Effector memory CD8-positive, alpha-beta T cell (primary cell): ENCODE measurements around the gene NSG1.

Source experiments
- ATAC-seq: fragments of 150-1000 bp; cut with Tn5 transposase; replicated peaks from 2 replicates; pipeline ENCODE4 v1.10.0; 2021; ENCODE audit warnings: mild to moderate bottlenecking, moderate library complexity
- DNase-seq, 3 experiments: peaks; one replicate each; pipeline ENCODE4 v3.0.0; 2021
- H3K27ac Mint-ChIP-seq, 2 donors: one replicate each; pipeline ENCODE4 v1.8.0; 2022; ENCODE audit warnings: mild to moderate bottlenecking in 2 of 2, mixed read lengths in 2 of 2, moderate library complexity in 2 of 2
- H3K27me3 Mint-ChIP-seq, 2 donors: one replicate each; pipeline ENCODE4 v1.8.0; 2022; ENCODE audit warnings: mixed read lengths in 2 of 2
- H3K36me3 Mint-ChIP-seq: one replicate; pipeline ENCODE4 v1.8.0; 2022; ENCODE audit warnings: mild to moderate bottlenecking, moderate library complexity, mixed read lengths; ENCODE audit not compliant: insufficient read depth
- H3K4me1 Mint-ChIP-seq, 2 donors: one replicate each; pipeline ENCODE4 v1.8.0; 2022; ENCODE audit warnings: low read depth in 2 of 2, mixed read lengths in 2 of 2
- H3K4me3 Mint-ChIP-seq, 2 donors: one replicate each; pipeline ENCODE4 v1.8.0; 2022; ENCODE audit warnings: mild to moderate bottlenecking in 2 of 2, mixed read lengths in 2 of 2, moderate library complexity in 2 of 2
- H3K9me3 Mint-ChIP-seq, 2 donors: one replicate each; pipeline ENCODE4 v1.8.0; 2022; ENCODE audit warnings: mixed read lengths in 2 of 2

Gene NSG1

GRCh38 chr4:4384837-4385236 lies 2.1 kb upstream of the NSG1 start:
- Mint-ChIP-seq H3K4me1 (peaks cover 12 to 17% of the 10 kb centered on the region in 2 donors), H3K27ac (no peak overlapping the region), H3K27me3 (peaks cover 41 to 59% of the 10 kb centered on the region in 2 donors), H3K9me3 (no peaks in the 10 kb centered on the region), H3K4me3 (peak overlapping the region; percentile 51 to 87), H3K36me3 (no peaks in the 10 kb centered on the region)
- DNase-seq (no peak), ATAC-seq (no peak)

DNA sequence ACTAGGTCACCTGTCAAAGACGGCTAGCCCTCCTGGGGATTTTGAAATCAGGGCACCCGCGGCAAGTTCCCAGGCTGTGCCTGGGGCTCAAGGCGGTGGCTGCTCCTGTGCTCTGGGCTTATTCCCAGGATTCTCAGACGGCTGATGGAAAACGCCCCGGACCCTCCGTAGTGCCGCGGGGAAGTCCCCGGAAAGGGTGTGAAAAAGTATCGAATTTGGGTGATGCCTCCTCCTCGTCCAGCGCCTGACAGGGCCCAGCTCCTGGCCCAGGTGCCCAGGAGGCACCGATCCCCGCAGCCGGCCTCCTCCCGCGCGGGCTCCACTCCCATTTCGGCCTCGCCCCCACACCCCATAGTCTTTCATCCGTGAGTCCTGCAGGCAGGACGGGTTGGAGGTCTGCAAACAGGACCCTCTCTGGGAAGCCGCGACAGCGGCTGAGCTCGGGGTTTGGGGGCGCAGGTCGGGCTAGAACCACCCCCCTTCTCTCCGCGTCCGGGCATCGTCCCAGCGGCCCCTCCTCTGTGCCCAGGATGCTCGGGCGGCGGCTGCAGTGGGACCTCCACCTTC lies 1.1 kb upstream of the NSG1 start:
- DNase-seq (no peak), ATAC-seq (no peak)
- Mint-ChIP-seq H3K27me3 (peaks cover 34 to 59% of the 10 kb centered on the region in 2 donors), H3K4me3 (peak overlapping the region; percentile 87 to 90), H3K4me1 (peaks cover 14 to 17% of the 10 kb centered on the region in 2 donors), H3K27ac (peak overlapping the region in 1 of 2 donors; percentile 65), H3K9me3 (no peaks in the 10 kb centered on the region), H3K36me3 (no peaks in the 10 kb centered on the region)

GRCh38 chr4:4386296-4386735 lies 586 bp upstream of the NSG1 start:
- Mint-ChIP-seq H3K27me3 (peaks cover 34 to 59% of the 10 kb centered on the region in 2 donors), H3K36me3 (no peaks in the 10 kb centered on the region), H3K27ac (peak overlapping the region in 1 of 2 donors; percentile 65), H3K4me3 (peak overlapping the region; percentile 87 to 90), H3K9me3 (no peaks in the 10 kb centered on the region), H3K4me1 (peaks cover 14 to 17% of the 10 kb centered on the region in 2 donors)
- no peak for DNase-seq
- ATAC-seq, result peak; percentile 64

- Mint-ChIP-seq H3K27ac (peak overlapping the region; percentile 9 to 63), H3K4me1 (peaks cover 16 to 17% of the 10 kb centered on the region in 2 donors), H3K36me3 (no peaks in the 10 kb centered on the region), H3K4me3 (peak overlapping the region; percentile 77 to 87), H3K9me3 (no peaks in the 10 kb centered on the region), H3K27me3 (peaks cover 25 to 50% of the 10 kb centered on the region in 2 donors)
- DNase-seq, result peak in 1 of 3 experiments; percentile 23
- ATAC-seq, result peak; percentile 29
These were observed 819 bp downstream of the NSG1 start for GRCh38 chr4:4387531-4388310.

DNA sequence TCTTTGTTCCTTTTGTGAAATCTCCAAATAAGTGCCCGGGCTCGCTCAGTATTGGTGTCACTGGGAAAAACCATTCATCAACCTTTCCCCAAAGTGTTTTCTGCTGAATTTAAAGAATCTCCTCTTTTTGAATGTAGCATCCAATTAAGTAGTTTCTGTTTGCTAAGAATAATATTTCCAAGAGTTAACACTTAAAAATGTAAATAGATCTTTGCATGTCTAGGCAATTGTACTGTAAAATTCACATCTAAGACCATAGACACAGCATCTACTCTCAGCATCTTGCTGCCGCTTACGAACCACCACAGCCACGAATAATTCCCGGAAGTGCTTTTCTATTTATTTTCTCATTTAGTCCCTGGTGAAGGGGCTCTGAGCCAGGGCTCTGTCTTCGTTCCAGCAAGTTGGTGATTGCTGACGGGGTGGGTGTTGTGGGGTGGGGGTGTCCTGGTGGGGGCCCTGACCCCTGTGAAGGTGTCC lies 1.4 kb downstream of the NSG1 start:
- Mint-ChIP-seq H3K36me3 (no peaks in the 10 kb centered on the region), H3K4me1 (peaks cover 16 to 17% of the 10 kb centered on the region in 2 donors), H3K27ac (peak overlapping the region; percentile 9 to 63), H3K27me3 (peaks cover 25 to 44% of the 10 kb centered on the region in 2 donors), H3K4me3 (peak overlapping the region; percentile 77 to 87), H3K9me3 (no peaks in the 10 kb centered on the region)
- no peak for DNase-seq
- ATAC-seq, result no peak

GRCh38 chr4:4388836-4389575 lies 2.1 kb downstream of the NSG1 start:
- ATAC-seq (no peak), DNase-seq (no peak)
- Mint-ChIP-seq H3K27me3 (peaks cover 25 to 44% of the 10 kb centered on the region in 2 donors), H3K27ac (peak overlapping the region in 1 of 2 donors; percentile 68), H3K4me1 (peaks cover 17% of the 10 kb centered on the region in 2 donors), H3K4me3 (peak overlapping the region in 1 of 2 donors; percentile 77), H3K36me3 (peaks cover 3% of the 10 kb centered on the region), H3K9me3 (no peaks in the 10 kb centered on the region)

- Mint-ChIP-seq H3K4me1 (peaks cover 15 to 21% of the 10 kb centered on the region in 2 donors), H3K9me3 (no peaks in the 10 kb centered on the region), H3K27me3 (peaks cover 14 to 36% of the 10 kb centered on the region in 2 donors), H3K36me3 (peaks cover 3% of the 10 kb centered on the region), H3K27ac (peak overlapping the region in 1 of 2 donors; percentile 68), H3K4me3 (no peak overlapping the region)
- no peak for DNase-seq
- ATAC-seq, result no peak
These were observed 3.1 kb downstream of the NSG1 start for GRCh38 chr4:4390046-4390445.

GRCh38 chr4:4390515-4391240 lies 3.8 kb downstream of the NSG1 start:
- peaks cover 3% of the 10 kb centered on the region for H3K36me3 Mint-ChIP-seq
- ATAC-seq (no peak), DNase-seq (no peak)
- no peaks in the 10 kb centered on the region for H3K9me3 Mint-ChIP-seq
- peaks cover 16 to 21% of the 10 kb centered on the region in 2 donors for H3K4me1 Mint-ChIP-seq
- no peak overlapping the region for H3K27ac Mint-ChIP-seq
- H3K4me3 Mint-ChIP-seq, result no peak overlapping the region
- peaks cover 12 to 31% of the 10 kb centered on the region in 2 donors for H3K27me3 Mint-ChIP-seq

GRCh38 chr4:4391866-4392265 lies 5.0 kb downstream of the NSG1 start:
- Mint-ChIP-seq H3K4me1 (peaks cover 12 to 21% of the 10 kb centered on the region in 2 donors), H3K27ac (no peak overlapping the region), H3K9me3 (no peaks in the 10 kb centered on the region), H3K27me3 (peaks cover 6 to 23% of the 10 kb centered on the region in 2 donors), H3K4me3 (no peak overlapping the region), H3K36me3 (peaks cover 5% of the 10 kb centered on the region)
- ATAC-seq (no peak), DNase-seq (no peak)

- H3K4me3 Mint-ChIP-seq, result no peak overlapping the region
- H3K36me3 Mint-ChIP-seq, result peaks cover 5% of the 10 kb centered on the region
- no peak for DNase-seq
These were observed 5.7 kb downstream of the NSG1 start for GRCh38 chr4:4392501-4393183.

GRCh38 chr4:4394644-4395043 lies 7.7 kb downstream of the NSG1 start:
- Mint-ChIP-seq H3K4me1 (peaks cover 5 to 14% of the 10 kb centered on the region in 2 donors), H3K9me3 (no peaks in the 10 kb centered on the region), H3K4me3 (no peak overlapping the region), H3K27ac (no peak overlapping the region), H3K36me3 (peaks cover 5% of the 10 kb centered on the region), H3K27me3 (peaks cover 6 to 19% of the 10 kb centered on the region in 2 donors)
- ATAC-seq, result no peak
- no peak for DNase-seq

More at GRCh38 chr4:4392501-4393183, 5.7 kb downstream of the NSG1 start:
- Mint-ChIP-seq H3K27me3 (peaks cover 9 to 23% of the 10 kb centered on the region in 2 donors), H3K4me1 (peaks cover 12 to 21% of the 10 kb centered on the region in 2 donors), H3K27ac (peak overlapping the region in 1 of 2 donors; percentile 10), H3K9me3 (no peaks in the 10 kb centered on the region)
- no peak for ATAC-seq

DNA sequence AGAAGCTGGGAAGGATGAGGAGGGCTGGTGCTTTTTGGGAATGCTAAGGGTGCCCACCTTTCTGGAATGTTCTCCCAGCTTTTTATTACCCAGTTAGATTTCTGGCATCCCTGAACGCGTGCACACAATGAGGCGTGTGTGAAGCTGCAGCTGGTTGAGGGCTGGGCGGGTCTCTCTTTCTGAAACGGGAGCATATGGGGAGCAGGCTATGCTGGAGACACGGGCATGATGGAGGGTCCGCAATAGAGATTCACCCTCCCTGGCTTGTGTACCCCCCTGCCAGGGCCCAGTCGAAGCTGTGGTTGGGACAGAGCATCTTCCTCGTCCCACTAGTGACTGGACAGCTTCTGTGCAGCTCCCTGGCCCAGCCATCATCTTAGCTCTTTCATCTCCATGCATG lies 8.5 kb downstream of the NSG1 start:
- Mint-ChIP-seq H3K9me3 (no peaks in the 10 kb centered on the region), H3K36me3 (peaks cover 5% of the 10 kb centered on the region), H3K4me3 (no peak overlapping the region), H3K27me3 (peaks cover 6 to 12% of the 10 kb centered on the region in 2 donors), H3K4me1 (peaks cover 5 to 12% of the 10 kb centered on the region in 2 donors), H3K27ac (no peak overlapping the region)
- ATAC-seq (no peak), DNase-seq (no peak)
